Natural killer cell (primary cell): ENCODE results near the gene DCAF16. TPM values are rescaled to one million over a fixed set of nuclear protein-coding genes. Genes with fewer than 3 reads are reported as not detected.

Source experiments
- ATAC-seq, 3 donors: fragments of 150-1000 bp in 2 of 3; fragments of 200-7000 bp in 1 of 3; cut with Tn5 transposase; 1 replicate in 1 of 3; 2 replicates in 2 of 3; pipeline ENCODE4 v1.10.0; 2021; ENCODE audit warnings: mild to moderate bottlenecking in 2 of 3, moderate library complexity in 2 of 3
- DNase-seq, 2 donors: peaks; one replicate each; pipeline versions ENCODE4 v3.0.0 to v3.0.0-alpha.2; 2013 to 2021; ENCODE audit warnings: mixed read lengths in 1 of 2
- H3K27ac ChIP-seq: one replicate; pipeline ENCODE4 v1.5.1; 2013; ENCODE audit warnings: mild to moderate bottlenecking, low read length
- H3K27me3 ChIP-seq: one replicate; pipeline ENCODE4 v1.6.1; 2013; ENCODE audit warnings: low read length; ENCODE audit not compliant: control insufficient read depth, insufficient read depth
- H3K36me3 ChIP-seq: one replicate; pipeline ENCODE4 v1.6.1; 2013; ENCODE audit warnings: low read length; ENCODE audit not compliant: control insufficient read depth, insufficient read depth
- H3K4me1 ChIP-seq: one replicate; pipeline ENCODE4 v1.6.1; 2013; ENCODE audit warnings: low read length; ENCODE audit not compliant: control insufficient read depth, insufficient read depth
- H3K4me3 ChIP-seq: one replicate; pipeline ENCODE4 v1.5.1; 2013; ENCODE audit warnings: low read length
- H3K9me3 ChIP-seq: one replicate; pipeline ENCODE4 v1.6.1; 2013; ENCODE audit warnings: low read length; ENCODE audit not compliant: control insufficient read depth, insufficient read depth
- H3K27ac Mint-ChIP-seq, 2 donors: one replicate each; pipeline ENCODE4 v1.8.0; 2022; ENCODE audit warnings: mild to moderate bottlenecking in 2 of 2, mixed read lengths in 2 of 2, moderate library complexity in 1 of 2
- H3K27me3 Mint-ChIP-seq, 2 donors: one replicate each; pipeline ENCODE4 v1.8.0; 2022; ENCODE audit warnings: low read depth in 2 of 2, mixed read lengths in 2 of 2
- H3K36me3 Mint-ChIP-seq: one replicate; pipeline ENCODE4 v1.8.0; 2022; ENCODE audit warnings: mixed read lengths
- H3K4me1 Mint-ChIP-seq, 2 donors: one replicate each; pipeline ENCODE4 v1.8.0; 2022; ENCODE audit warnings: mixed read lengths in 2 of 2
- H3K4me3 Mint-ChIP-seq: one replicate; pipeline ENCODE4 v1.8.0; 2022; ENCODE audit warnings: mild to moderate bottlenecking, moderate library complexity, mixed read lengths
- H3K9me3 Mint-ChIP-seq, 2 donors: one replicate each; pipeline ENCODE4 v1.8.0; 2022; ENCODE audit warnings: mixed read lengths in 2 of 2
- CTCF ChIP-seq: fragments of 200-600 bp; IDR thresholded peaks from one replicate; pipeline ENCODE4 v1.8.0; 2022; ENCODE audit warnings: antibody characterized with exemption
- WGBS: methylation state at CpG from one replicate; pipeline ENCODE4 v1.1.7; 2013; ENCODE audit warnings: missing lambda C conversion rate; ENCODE audit not compliant: insufficient coverage; 5-methylcytosine and 5-hydroxymethylcytosine counted together
- intact Hi-C: fragments of 100-400 bp; cut with micrococcal nuclease; formaldehyde crosslinking; loops from one replicate; pipeline ENCODE4 v1.14.2; 2022
- total RNA-seq, 4 donors: library from RNA; stranded (reverse); fragments of 120-200 nt in 1 of 4; gene quantifications; one replicate each; pipeline versions ENCODE4 v1.2.3 to v1.2.4, GENCODE V29; 2013 to 2022

The DCAF16 gene
- total RNA-seq, 3 donors from 2014 or later (not counting 1 experiment from before 2014, with no cell fraction given), result 73.9 to 93.8 (median 90.3) TPM

GRCh38 chr4:17805580-17806155 lies 4.9 kb downstream of the DCAF16 start:
- peaks cover 46 to 57% of the 10 kb centered on the region in 2 donors for H3K4me1 Mint-ChIP-seq
- ATAC-seq (no peak), DNase-seq (no peak)
- Histone ChIP-seq H3K27ac (no peak overlapping the region), H3K27me3 (no peaks in the 10 kb centered on the region), H3K4me1 (peaks cover 12% of the 10 kb centered on the region), H3K4me3 (no peak overlapping the region), H3K9me3 (no peaks in the 10 kb centered on the region), H3K36me3 (peaks cover 34% of the 10 kb centered on the region)
- no peaks in the 10 kb centered on the region for H3K27me3 Mint-ChIP-seq
- H3K27ac Mint-ChIP-seq, result peak overlapping the region in 1 of 2 donors; percentile 99
- H3K4me3 Mint-ChIP-seq, result no peak overlapping the region
- TF ChIP-seq CTCF, result no peak
- H3K36me3 Mint-ChIP-seq, result no peaks in the 10 kb centered on the region
- H3K9me3 Mint-ChIP-seq, result no peaks in the 10 kb centered on the region
- intact Hi-C loops, result no loop called here
- 93% methylated on average over 2 of the region's 3 CpGs for WGBS

DNA sequence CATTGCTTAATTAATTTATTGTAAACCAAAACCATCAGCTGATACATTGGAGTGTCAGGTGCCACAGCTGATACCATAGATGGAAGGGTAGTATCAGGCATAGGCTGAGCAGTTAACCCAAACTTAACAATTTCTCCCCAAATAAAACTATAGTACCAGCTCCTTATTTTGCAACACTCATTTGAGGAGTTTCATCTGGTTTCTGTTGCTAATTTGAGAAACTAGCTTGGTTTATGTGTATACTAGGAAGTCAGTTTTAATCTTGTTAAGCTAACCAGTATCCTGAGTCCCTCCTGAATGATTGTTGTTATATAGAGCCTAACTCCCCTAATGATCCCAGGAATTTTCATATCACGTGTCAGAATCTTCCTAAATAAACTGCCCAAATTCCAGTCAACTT lies 12.7 kb downstream of the DCAF16 start:
- Mint-ChIP-seq H3K4me1 (peaks cover 0 to 4% of the 10 kb centered on the region in 2 donors), H3K36me3 (no peaks in the 10 kb centered on the region)

GRCh38 chr4:17794730-17795129 lies 15.8 kb downstream of the DCAF16 start:
- Histone ChIP-seq H3K4me3 (no peak overlapping the region), H3K9me3 (no peaks in the 10 kb centered on the region), H3K36me3 (peaks cover 9% of the 10 kb centered on the region), H3K27ac (no peak overlapping the region), H3K4me1 (no peaks in the 10 kb centered on the region), H3K27me3 (no peaks in the 10 kb centered on the region)
- H3K4me1 Mint-ChIP-seq, result peaks cover 0 to 4% of the 10 kb centered on the region in 2 donors
- H3K9me3 Mint-ChIP-seq, result no peaks in the 10 kb centered on the region
- H3K36me3 Mint-ChIP-seq, result no peaks in the 10 kb centered on the region
- TF ChIP-seq CTCF, result no peak
- intact Hi-C loops, result no loop called here
- WGBS, result 88% methylated on average over 1 of the region's 1 CpG
- DNase-seq, result no peak
- no peak overlapping the region for H3K4me3 Mint-ChIP-seq
- ATAC-seq, result no peak
- H3K27ac Mint-ChIP-seq, result no peak overlapping the region
- H3K27me3 Mint-ChIP-seq, result no peaks in the 10 kb centered on the region

More for the DNA sequence above, 12.7 kb downstream of the DCAF16 start:
- intact Hi-C loops, result no loop called here
- ATAC-seq (no peak), DNase-seq (no peak)
- Histone ChIP-seq H3K4me3 (no peak overlapping the region), H3K9me3 (no peaks in the 10 kb centered on the region), H3K36me3 (peaks cover 20% of the 10 kb centered on the region), H3K4me1 (no peaks in the 10 kb centered on the region), H3K27ac (no peak overlapping the region), H3K27me3 (no peaks in the 10 kb centered on the region)
- no peaks in the 10 kb centered on the region for H3K27me3 Mint-ChIP-seq
- H3K27ac Mint-ChIP-seq, result no peak overlapping the region
- TF ChIP-seq CTCF, result no peak
- no peak overlapping the region for H3K4me3 Mint-ChIP-seq
- no peaks in the 10 kb centered on the region for H3K9me3 Mint-ChIP-seq
- WGBS, result 100% methylated on average over 1 of the region's 1 CpG

GRCh38 chr4:17788956-17789355 lies 21.6 kb downstream of the DCAF16 start:
- Mint-ChIP-seq H3K4me3 (no peak overlapping the region), H3K27me3 (no peaks in the 10 kb centered on the region), H3K27ac (no peak overlapping the region), H3K4me1 (peaks cover 15% of the 10 kb centered on the region in 2 donors), H3K9me3 (no peaks in the 10 kb centered on the region), H3K36me3 (no peaks in the 10 kb centered on the region)
- Histone ChIP-seq H3K4me1 (peaks cover 2% of the 10 kb centered on the region), H3K36me3 (peaks cover 2% of the 10 kb centered on the region), H3K4me3 (no peak overlapping the region), H3K9me3 (no peaks in the 10 kb centered on the region), H3K27ac (no peak overlapping the region), H3K27me3 (no peaks in the 10 kb centered on the region)
- DNase-seq, result no peak
- no peak for TF ChIP-seq CTCF
- ATAC-seq, result no peak
- intact Hi-C loops, result no loop called here
